PFSK-1 (cell line): ENCODE data around the gene GRIPAP1.

Experiments used
- POLR2AphosphoS5 ChIP-seq: IDR thresholded peaks from 2 replicates; pipeline ENCODE4 v1.6.1; 2012; ENCODE audit warnings: low read depth, mild to moderate bottlenecking, control low read depth, low read length, moderate library complexity
- TAF1 ChIP-seq: IDR thresholded peaks from 2 replicates; pipeline ENCODE4 v1.6.1; 2012; ENCODE audit warnings: low read length, control low read depth, borderline replicate concordance; ENCODE audit not compliant: insufficient read depth
- TF ChIP-seq, protein P1 (sequence below), 2 experiments: IDR thresholded peaks; 2 replicates each; pipeline versions ENCODE4 v1.6.1 to v1.8.0; 2011 to 2012; ENCODE audit warnings: low read depth in 2 of 2, low read length in 2 of 2, control low read depth in 1 of 2, inconsistent platforms in 1 of 2, mild to moderate bottlenecking in 1 of 2, moderate library complexity in 1 of 2; ENCODE audit not compliant: insufficient read depth in 1 of 2

DNA sequence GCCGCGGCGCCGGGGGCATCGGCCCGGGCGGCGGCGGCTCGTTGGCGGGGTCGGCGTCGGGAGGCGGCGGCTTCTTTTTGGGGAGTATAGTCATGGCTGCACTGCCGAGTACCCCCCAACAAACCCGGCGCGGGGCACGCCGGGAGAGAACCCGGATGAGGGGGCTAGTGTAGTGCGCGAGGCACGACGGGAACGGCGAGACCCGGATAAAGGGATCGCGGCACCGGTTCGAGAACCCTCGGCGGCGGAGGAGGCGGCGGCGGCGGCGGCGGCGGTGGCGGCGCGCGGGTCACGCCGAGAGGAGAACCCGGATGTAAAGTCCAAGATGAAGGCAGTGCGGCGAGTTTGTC, 44.6 kb downstream of the GRIPAP1 start, which contains the start of gene OTUD5:
- TF ChIP-seq, protein P1, sequence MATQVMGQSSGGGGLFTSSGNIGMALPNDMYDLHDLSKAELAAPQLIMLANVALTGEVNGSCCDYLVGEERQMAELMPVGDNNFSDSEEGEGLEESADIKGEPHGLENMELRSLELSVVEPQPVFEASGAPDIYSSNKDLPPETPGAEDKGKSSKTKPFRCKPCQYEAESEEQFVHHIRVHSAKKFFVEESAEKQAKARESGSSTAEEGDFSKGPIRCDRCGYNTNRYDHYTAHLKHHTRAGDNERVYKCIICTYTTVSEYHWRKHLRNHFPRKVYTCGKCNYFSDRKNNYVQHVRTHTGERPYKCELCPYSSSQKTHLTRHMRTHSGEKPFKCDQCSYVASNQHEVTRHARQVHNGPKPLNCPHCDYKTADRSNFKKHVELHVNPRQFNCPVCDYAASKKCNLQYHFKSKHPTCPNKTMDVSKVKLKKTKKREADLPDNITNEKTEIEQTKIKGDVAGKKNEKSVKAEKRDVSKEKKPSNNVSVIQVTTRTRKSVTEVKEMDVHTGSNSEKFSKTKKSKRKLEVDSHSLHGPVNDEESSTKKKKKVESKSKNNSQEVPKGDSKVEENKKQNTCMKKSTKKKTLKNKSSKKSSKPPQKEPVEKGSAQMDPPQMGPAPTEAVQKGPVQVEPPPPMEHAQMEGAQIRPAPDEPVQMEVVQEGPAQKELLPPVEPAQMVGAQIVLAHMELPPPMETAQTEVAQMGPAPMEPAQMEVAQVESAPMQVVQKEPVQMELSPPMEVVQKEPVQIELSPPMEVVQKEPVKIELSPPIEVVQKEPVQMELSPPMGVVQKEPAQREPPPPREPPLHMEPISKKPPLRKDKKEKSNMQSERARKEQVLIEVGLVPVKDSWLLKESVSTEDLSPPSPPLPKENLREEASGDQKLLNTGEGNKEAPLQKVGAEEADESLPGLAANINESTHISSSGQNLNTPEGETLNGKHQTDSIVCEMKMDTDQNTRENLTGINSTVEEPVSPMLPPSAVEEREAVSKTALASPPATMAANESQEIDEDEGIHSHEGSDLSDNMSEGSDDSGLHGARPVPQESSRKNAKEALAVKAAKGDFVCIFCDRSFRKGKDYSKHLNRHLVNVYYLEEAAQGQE (IDR thresholded peaks at IDR 0.05; ENCODE audit: insufficient read depth in 1 of 2, low read depth in 2 of 2, low read length in 2 of 2) = no peak
- peak; percentile 5; the same call in 1 of the 2 replicates for TF ChIP-seq POLR2AphosphoS5
- TF ChIP-seq TAF1 = no peak
